Fibroblast of the aortic adventitia (primary cell): ENCODE measurements around the gene TPCN1. TPM values are rescaled to one million over a fixed set of nuclear protein-coding genes. Genes with fewer than 3 reads are reported as not detected.

Experiments used
- DNase-seq: peaks from one replicate; pipeline ENCODE4 v3.0.0-alpha.2; 2010; ENCODE audit warnings: low read depth
- H3K4me3 ChIP-seq: 2 replicates; pipeline ENCODE4 v1.5.1; 2011; ENCODE audit warnings: low read depth, mild to moderate bottlenecking, control low read depth, low read length, moderate library complexity
- total RNA-seq: library from RNA; depleted of rRNA; stranded (reverse); fragments of >200 nt; gene quantifications from 2 replicates; pipeline ENCODE4 v1.2.3, GENCODE V29; 2012; ENCODE audit warnings: low replicate concordance
- TF ChIP-seq, protein P1 (sequence below): IDR thresholded peaks from 2 replicates; pipeline ENCODE4 v1.5.1; 2011; ENCODE audit warnings: mild to moderate bottlenecking, low read length, control low read depth, inconsistent platforms; ENCODE audit not compliant: insufficient read depth

The TPCN1 gene
- total RNA-seq, 1 donor: 20.4 TPM

DNA sequence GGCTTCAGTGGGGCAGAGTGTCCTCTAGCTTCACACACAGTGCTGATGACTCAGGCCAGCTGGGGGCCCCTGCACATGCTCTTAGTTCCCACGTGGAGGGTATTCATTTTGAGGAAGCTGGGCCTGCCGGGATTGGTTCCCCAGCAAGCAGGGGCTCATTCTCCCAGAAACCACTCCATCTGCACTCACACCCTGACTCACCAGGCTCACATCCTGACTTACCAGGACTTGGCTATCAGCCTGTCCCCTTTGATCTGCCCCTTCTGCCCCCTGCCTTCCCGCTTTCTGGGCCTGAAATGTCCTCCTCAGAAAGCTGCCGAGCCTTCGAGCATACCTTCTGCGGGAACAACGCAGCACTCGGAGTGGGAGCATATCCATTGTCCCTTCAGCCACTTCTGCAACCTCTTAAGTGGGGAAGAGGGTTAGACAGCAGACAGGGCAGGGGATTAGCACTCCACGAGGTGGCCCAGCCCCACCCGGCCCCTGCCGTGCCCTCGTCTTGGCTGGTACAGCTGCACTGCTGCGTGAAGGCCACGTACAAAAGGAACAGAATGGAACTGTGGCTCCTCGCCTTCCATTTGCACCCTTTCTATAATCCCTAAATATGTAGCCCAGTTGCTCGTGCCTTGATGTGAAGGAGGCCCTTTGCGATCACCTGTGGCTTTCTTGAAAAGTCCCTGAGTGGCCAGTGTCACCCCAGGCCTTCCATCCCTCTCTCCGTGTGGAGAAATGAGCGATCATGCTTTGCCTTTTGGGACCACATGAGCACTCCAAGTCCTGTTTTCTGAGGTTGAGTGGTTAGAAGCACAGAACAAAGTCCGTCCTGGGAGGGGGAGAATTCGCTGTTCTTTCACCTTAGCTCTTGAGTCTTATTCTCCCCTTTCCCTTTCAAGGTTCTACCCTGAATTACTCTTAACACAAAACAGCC is 26.1 kb downstream of the TPCN1 start:
- H3K4me3 ChIP-seq: no peak overlapping the region
- TF ChIP-seq, protein P1, sequence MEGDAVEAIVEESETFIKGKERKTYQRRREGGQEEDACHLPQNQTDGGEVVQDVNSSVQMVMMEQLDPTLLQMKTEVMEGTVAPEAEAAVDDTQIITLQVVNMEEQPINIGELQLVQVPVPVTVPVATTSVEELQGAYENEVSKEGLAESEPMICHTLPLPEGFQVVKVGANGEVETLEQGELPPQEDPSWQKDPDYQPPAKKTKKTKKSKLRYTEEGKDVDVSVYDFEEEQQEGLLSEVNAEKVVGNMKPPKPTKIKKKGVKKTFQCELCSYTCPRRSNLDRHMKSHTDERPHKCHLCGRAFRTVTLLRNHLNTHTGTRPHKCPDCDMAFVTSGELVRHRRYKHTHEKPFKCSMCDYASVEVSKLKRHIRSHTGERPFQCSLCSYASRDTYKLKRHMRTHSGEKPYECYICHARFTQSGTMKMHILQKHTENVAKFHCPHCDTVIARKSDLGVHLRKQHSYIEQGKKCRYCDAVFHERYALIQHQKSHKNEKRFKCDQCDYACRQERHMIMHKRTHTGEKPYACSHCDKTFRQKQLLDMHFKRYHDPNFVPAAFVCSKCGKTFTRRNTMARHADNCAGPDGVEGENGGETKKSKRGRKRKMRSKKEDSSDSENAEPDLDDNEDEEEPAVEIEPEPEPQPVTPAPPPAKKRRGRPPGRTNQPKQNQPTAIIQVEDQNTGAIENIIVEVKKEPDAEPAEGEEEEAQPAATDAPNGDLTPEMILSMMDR: no peak
- DNase-seq: no peak

DNA sequence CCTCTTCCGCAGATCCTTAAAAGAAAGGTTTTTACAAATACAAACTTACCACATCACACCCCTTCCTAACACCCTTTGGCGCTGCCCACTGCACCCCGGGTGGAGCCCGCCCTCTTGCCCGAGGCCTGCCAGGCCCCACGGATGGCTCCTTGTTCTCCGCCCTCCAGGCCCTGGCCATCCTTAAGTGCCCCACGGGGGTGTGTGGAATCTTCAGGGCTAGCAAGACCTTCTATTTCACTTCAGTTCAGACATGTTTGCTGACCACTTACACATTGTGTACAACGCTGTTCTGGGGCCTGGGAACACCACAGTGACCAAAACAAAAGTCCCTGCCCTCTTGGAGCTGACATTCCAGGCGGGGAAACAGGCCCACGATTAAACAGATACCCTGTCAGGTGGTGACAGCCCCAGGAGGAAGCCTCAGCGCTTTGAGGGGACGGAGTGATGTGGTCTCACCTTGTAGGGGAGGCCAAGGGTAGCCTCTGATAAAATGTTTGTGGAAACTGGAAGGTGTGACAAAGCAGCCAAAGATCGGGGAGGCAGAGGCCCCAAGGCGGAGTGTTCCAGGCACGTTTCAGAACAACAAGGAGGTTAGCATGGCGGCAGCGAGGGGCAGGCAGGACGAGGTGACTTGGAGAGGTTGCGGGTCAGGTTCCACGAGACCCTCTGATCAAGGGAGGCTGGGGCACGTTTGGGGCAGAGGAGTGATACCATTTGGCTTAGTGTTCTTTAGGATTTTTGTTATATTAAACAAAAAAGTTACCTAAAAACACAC is 27.0 kb downstream of the TPCN1 start:
- no peak for DNase-seq
- TF ChIP-seq, protein P1: no peak
- H3K4me3 ChIP-seq: no peak overlapping the region

DNA sequence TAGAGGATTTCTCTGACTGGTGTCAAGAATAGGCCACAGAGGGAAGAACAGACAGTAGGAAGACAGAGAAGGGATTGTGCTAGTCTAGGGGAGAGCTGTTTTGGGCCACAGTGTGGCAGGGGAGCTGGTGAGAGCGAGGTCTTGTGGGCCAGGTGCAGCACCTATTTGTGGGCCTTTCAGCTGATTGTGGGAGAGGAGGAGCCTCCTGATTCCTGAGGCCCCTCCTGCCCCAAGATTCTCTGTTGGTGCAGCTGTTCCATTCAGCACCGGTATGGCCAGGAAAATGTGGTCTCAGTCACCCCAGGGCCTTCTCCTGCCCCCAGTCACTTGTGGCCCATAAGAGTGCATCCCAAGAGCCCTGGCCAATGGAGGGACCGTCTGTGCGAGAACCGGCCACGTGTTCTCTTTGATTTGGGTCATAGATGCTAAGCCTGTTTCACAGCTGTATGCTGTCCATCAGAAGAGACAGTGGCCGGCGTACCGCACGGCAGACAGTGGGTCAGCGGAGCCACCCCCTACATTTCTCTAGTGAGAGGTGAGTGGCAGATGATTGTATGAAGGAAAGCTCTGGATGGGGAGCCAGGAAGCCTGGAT is 27.7 kb downstream of the TPCN1 start:
- TF ChIP-seq, protein P1: no peak
- no peak for DNase-seq
- H3K4me3 ChIP-seq: no peak overlapping the region

DNA sequence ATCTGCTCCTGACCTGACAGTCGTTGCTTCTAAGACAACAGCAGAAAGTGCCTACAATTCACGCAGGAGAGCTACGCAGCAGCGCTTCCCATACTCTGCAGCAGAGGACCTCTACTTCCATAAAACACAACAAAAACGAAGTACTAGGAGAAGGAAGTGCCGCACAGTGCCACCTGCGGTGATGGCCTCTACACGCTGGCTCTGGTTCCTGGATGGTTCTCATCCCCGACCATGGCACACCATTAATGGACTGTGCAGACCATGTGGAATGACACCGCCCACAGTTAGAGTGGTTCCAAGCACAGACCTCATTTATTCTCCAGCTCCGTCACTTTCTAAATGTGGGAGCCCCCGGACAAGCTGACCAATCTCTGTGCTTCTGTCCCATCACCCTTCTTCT is 28.3 kb downstream of the TPCN1 start:
- H3K4me3 ChIP-seq: no peak overlapping the region
- TF ChIP-seq, protein P1: no peak
- no peak for DNase-seq

DNA sequence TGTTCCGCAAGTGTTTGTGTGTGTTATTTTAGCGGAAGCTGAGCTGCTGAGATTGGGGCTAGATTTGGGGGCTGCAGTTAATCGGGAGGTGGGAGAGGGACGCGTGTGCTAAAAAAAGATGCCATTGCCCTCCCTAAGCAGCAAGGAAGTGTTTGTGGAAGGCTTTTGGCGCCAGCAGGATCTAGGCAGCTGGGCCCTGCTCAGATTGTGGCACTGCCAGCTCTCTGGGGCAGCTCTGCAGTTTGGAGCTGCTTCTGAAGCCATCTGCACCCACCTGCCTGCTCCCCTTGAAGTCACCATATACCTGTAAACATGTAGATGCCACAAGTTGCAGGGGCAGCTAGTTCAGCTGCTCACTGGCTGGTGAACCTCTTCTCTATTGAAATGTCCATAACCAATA is 28.8 kb downstream of the TPCN1 start:
- TF ChIP-seq, protein P1: no peak
- H3K4me3 ChIP-seq: no peak overlapping the region
- no peak for DNase-seq

DNA sequence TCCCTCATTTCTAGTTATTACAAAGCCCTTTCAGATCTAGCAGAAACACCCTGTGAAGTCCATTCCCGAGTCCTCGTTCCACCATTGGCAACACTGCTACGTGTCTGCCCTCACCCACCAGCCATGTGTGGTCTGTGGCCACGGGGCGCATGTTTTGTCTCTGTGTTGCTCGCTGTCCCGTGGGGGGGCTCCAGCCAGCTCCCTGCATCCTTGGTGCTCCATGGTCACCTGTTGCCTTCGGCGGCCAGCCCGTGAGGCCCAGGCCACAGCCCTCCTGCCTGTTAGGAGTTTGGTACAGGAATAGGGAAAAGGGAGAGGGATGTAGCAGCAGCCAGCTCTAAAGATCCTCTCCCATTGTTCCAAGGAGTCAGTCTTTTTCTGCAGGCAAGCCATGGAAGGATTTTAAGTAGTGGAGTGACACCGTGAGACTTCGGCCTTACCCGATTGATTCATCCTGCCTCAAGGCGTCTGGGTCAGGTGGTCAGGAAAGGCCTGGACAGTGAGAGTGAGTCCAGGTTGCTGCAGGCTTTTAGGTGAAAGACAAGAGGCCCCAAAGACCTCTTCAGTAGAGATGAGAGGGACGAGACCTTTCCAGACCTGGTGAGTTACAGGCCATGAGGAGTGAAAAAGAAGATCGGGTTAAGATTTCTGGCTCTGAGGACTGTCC is 30.3 kb downstream of the TPCN1 start:
- TF ChIP-seq, protein P1: no peak
- H3K4me3 ChIP-seq: no peak overlapping the region
- DNase-seq: no peak
